GM12801 (cell line): Measurements from ENCODE around the gene CBARP.

ENCODE experiments used
- CTCF ChIP-seq: IDR thresholded peaks from one replicate; pipeline ENCODE4 v1.5.1; 2011; ENCODE audit warnings: control low read depth; ENCODE audit not compliant: insufficient read length; ENCODE audit errors: extremely low read depth

CBARP gene

DNA sequence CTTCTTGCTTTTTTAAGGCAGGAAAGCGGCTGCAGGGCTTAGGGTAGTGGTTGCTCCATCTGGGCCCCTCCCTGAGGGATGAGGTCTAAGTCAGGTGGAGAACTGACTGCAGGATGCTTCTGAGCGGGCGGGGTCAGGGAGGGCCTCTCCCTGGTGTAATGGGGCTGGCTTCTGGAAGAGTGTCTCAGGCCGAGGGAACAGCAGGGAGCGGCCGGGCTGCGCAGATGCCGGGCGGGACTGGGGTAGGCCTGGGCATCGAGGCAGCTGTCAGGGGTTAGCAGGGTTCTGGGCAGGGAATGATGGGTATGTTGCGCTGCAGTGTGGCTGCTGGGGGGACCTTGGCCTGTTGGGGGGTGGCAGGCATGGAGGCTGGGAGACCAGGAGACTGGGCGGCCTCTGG, 40.3 kb upstream of the CBARP start:
- no peak for TF ChIP-seq CTCF

DNA sequence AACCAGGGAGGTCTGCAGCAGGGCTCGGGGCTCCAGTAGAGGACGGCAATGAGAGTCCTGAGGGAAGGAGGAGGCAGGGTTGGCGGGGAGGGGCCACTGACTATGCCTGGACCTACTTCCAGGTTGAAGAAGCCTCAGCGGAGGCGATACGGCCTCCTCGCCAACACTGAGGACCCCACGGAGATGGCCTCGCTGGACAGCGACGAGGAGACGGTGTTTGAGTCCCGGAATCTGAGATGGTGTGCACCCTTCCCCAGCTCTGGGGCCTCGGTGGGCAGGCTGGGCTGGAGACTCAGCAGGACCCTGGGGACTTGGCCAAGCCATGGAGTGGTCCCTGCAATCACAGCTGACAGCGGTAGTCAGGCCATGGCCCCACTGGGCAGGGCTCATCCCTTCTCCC, 39.3 kb upstream of the CBARP start:
- TF ChIP-seq CTCF: no peak

GRCh38 chr19:1276628-1277022, 38.8 kb upstream of the CBARP start:
- no peak for TF ChIP-seq CTCF

- TF ChIP-seq CTCF: no peak
These were observed 38.3 kb upstream of the CBARP start for GRCh38 chr19:1275976-1276627.

DNA sequence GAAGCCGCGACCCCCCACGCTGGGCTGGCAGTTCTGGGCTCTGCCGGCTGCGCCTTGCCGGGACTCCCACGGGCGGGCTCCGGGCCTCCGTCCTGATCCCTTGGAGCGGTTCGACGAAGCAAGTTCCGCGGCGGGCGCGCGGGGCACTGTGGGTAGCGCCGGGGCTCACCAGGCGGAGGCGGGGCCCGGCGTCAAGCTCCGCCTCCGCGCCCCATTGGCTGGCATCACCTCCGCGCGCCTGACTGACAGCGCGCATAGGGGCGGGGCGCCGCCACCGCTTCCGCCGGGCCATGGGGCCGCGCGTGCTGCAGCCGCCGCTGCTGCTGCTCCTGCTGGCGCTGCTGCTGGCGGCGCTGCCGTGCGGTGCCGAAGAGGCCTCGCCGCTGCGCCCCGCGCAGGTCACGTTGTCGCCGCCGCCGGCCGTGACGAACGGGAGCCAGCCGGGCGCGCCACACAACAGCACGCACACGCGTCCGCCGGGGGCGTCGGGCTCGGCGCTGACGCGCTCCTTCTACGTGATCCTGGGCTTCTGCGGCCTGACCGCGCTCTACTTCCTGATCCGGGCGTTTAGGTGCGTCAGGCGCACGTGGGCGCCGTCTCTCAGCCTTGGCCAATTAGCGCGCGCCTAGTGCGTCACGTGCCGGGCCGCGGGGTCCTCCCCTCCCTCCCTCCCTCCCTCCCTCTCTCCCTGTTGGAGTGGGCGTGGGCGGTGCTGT, 37.6 kb upstream of the CBARP start, which contains the start of gene FAM174C:
Gene FAM174C, plus strand, starts transcription at position 271 of the 716 bp plus-strand sequence. Its CDS starts 20 bp downstream, at position 291.
- no peak for TF ChIP-seq CTCF

GRCh38 chr19:1274852-1275259, 37.1 kb upstream of the CBARP start:
- TF ChIP-seq CTCF: no peak

DNA sequence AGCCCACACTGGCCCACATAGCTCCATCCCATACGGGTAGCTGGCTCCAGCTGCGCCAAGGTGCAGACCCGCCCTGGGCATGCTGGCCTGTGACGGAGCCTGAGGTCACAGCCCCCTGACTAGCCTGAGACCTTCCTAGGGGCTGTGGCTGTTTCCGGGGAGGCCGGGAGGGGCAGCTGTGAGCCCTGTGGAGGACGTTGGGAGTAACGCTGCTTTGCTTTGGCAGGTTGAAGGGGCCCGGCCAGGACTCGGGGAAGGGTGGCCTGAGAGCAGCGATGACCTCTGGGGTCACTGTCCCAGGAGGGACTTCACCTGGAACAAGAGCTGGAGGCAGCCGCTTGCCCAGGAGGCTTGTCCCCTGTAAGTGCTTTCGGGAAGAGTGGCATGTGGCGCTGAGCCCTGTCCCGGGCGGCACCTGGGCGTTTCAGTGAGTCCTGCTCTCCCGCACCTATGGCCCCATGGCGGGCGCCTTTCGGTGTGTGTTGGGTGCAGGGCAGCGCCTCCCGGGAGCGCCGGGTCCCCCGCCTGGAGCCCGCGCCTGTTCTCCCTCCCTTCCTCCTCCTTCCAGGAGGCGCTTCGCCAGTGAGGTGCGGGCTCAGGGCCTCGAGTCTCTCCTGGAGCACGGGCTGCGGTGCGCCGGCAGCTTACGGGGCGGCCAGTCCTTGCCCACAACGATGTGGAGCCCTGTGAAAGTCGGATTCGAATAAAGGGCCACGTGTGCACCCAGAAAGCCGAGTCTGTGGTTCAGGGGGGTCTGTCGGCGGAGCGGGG, 36.5 kb upstream of the CBARP start:
- TF ChIP-seq CTCF: no peak
